Peyer's patch (tissue), 4 donors: ENCODE data around the gene TXNL4B. TPM values are rescaled to one million over a fixed set of nuclear protein-coding genes. Genes with fewer than 3 reads are reported as not detected.

Source experiments
- DNase-seq, 3 donors: peaks; one replicate each; pipeline ENCODE4 v3.0.0-alpha.2; 2017 to 2019
- H3K27ac ChIP-seq, 4 donors: fragments of 200-600 bp; sonication (generic); one replicate each; pipeline ENCODE4 v1.5.1; 2016 to 2019
- H3K27me3 ChIP-seq, 2 donors: fragments of 200-600 bp; sonication (generic); one replicate each; pipeline ENCODE4 v1.5.1; 2019
- H3K36me3 ChIP-seq, 3 donors: fragments of 200-600 bp; sonication (generic); one replicate each; pipeline ENCODE4 v1.5.1; 2016 to 2019
- H3K4me1 ChIP-seq, 4 donors: fragments of 200-600 bp; sonication (generic); one replicate each; pipeline ENCODE4 v1.5.1; 2016 to 2019
- H3K4me3 ChIP-seq, 4 donors: fragments of 200-600 bp; sonication (generic); 1 replicate in 3 of 4; 2 replicates in 1 of 4; pipeline ENCODE4 v1.5.1; 2016 to 2019; ENCODE audit warnings: mild to moderate bottlenecking in 1 of 4
- H3K9me3 ChIP-seq, 4 donors: fragments of 200-600 bp; sonication (generic); one replicate each; pipeline ENCODE4 v1.5.1; 2016 to 2019; ENCODE audit warnings: mild to moderate bottlenecking in 1 of 4
- CTCF ChIP-seq, 6 experiments: fragments of 450-650 bp in 4 of 6; fragments of 200-600 bp in 2 of 6; sonication (generic) in 1 of 6; IDR thresholded peaks; one replicate each; pipeline ENCODE4 v1.5.1; 2017 to 2019; ENCODE audit warnings: antibody characterized with exemption in 6 of 6, mild to moderate bottlenecking in 3 of 6, moderate library complexity in 1 of 6
- POLR2A ChIP-seq, 2 donors: fragments of 450-650 bp; IDR thresholded peaks; one replicate each; pipeline ENCODE4 v1.5.1; 2017; ENCODE audit warnings: antibody characterized with exemption in 2 of 2, mild to moderate bottlenecking in 2 of 2, moderate library complexity in 2 of 2
- total RNA-seq, 4 donors: library from RNA; depleted of rRNA; stranded (reverse); fragments of >200 nt; gene quantifications; one replicate each; pipeline ENCODE4 v1.1.0, GENCODE V29; 2016

TXNL4B gene
- total RNA-seq, 4 donors from 2014 or later = 7.2 to 40.4 (median 13.4) TPM

- TF ChIP-seq CTCF (IDR thresholded peaks at IDR 0.05) (no peak), POLR2A (IDR thresholded peaks at IDR 0.05) (no peak)
- H3K4me1 ChIP-seq = no peaks in the 10 kb centered on the region
- H3K27ac ChIP-seq = no peak overlapping the region
- no peak overlapping the region for H3K4me3 ChIP-seq
- H3K36me3 ChIP-seq = no peaks in the 10 kb centered on the region
- DNase-seq = no peak
- peaks cover 0 to 3% (median 0%) of the 10 kb centered on the region in 4 donors for H3K9me3 ChIP-seq
- H3K27me3 ChIP-seq = no peaks in the 10 kb centered on the region
Measured at GRCh38 chr16:72050769-72051464, 42.5 kb downstream of the TXNL4B start.

- no peak for TF ChIP-seq CTCF (IDR thresholded peaks at IDR 0.05)
- no peak for TF ChIP-seq POLR2A (IDR thresholded peaks at IDR 0.05)
- no peaks in the 10 kb centered on the region for H3K36me3 ChIP-seq
- no peak overlapping the region for H3K4me3 ChIP-seq
- no peaks in the 10 kb centered on the region for H3K4me1 ChIP-seq
- DNase-seq = no peak
- peaks cover 0 to 3% (median 0%) of the 10 kb centered on the region in 4 donors for H3K9me3 ChIP-seq
- no peak overlapping the region for H3K27ac ChIP-seq
- H3K27me3 ChIP-seq = no peaks in the 10 kb centered on the region
Measured at GRCh38 chr16:72049110-72049509, 44.3 kb downstream of the TXNL4B start.

GRCh38 chr16:72044825-72045359, 48.5 kb downstream of the TXNL4B start:
- no peaks in the 10 kb centered on the region for H3K27me3 ChIP-seq
- H3K36me3 ChIP-seq = peaks cover 0 to 5% (median 0%) of the 10 kb centered on the region in 3 donors
- no peak overlapping the region for H3K4me3 ChIP-seq
- H3K4me1 ChIP-seq = no peaks in the 10 kb centered on the region
- TF ChIP-seq CTCF (IDR thresholded peaks at IDR 0.05) (no peak), POLR2A (IDR thresholded peaks at IDR 0.05) (no peak)
- H3K9me3 ChIP-seq = peaks cover 0 to 3% (median 0%) of the 10 kb centered on the region in 4 donors
- no peak for DNase-seq
- no peak overlapping the region for H3K27ac ChIP-seq

- H3K9me3 ChIP-seq = no peaks in the 10 kb centered on the region
- H3K36me3 ChIP-seq = peaks cover 0 to 5% (median 0%) of the 10 kb centered on the region in 3 donors
- TF ChIP-seq CTCF (IDR thresholded peaks at IDR 0.05) (no peak), POLR2A (IDR thresholded peaks at IDR 0.05) (no peak)
- H3K27me3 ChIP-seq = no peaks in the 10 kb centered on the region
- no peak overlapping the region for H3K27ac ChIP-seq
- no peak overlapping the region for H3K4me3 ChIP-seq
- DNase-seq = no peak
- H3K4me1 ChIP-seq = no peaks in the 10 kb centered on the region
Measured at GRCh38 chr16:72044296-72044695, 49.1 kb downstream of the TXNL4B start.

- no peak overlapping the region for H3K4me3 ChIP-seq
- H3K4me1 ChIP-seq = no peaks in the 10 kb centered on the region
- no peak for DNase-seq
- H3K27me3 ChIP-seq = no peaks in the 10 kb centered on the region
- TF ChIP-seq CTCF (IDR thresholded peaks at IDR 0.05) (no peak), POLR2A (IDR thresholded peaks at IDR 0.05) (no peak)
- no peak overlapping the region for H3K27ac ChIP-seq
- peaks cover 0 to 5% (median 0%) of the 10 kb centered on the region in 3 donors for H3K36me3 ChIP-seq
- no peaks in the 10 kb centered on the region for H3K9me3 ChIP-seq
Measured at GRCh38 chr16:72043539-72043938, 49.9 kb downstream of the TXNL4B start.
